Measurements from ENCODE around the gene SLC38A3. TPM values are rescaled to one million over a fixed set of nuclear protein-coding genes. Genes with fewer than 3 reads are reported as not detected.

SLC38A3 gene
- total RNA-seq, 4 donors from 2014 or later, result 0.11 to 0.39 TPM; not detected in 2

- peaks cover 8 to 33% (median 26%) of the 10 kb centered on the region in 4 donors for H3K36me3 ChIP-seq
- H3K4me3 ChIP-seq, result no peak overlapping the region
- 92% methylated on average over 3 of the region's 21 CpGs for WGBS
- H3K27ac ChIP-seq (replicated peaks in 1 of 4), result peak overlapping the region in 2 of 4 donors; percentile 34 to 43
- no peak for DNase-seq (ENCODE audit: extremely low spot score)
- no peaks in the 10 kb centered on the region for H3K27me3 ChIP-seq
- H3K9me3 ChIP-seq, result no peaks in the 10 kb centered on the region
- H3K4me1 ChIP-seq, result peaks cover 43 to 58% (median 54%) of the 10 kb centered on the region in 4 donors
- no peak for TF ChIP-seq CTCF (IDR thresholded peaks at IDR 0.05)
- TF ChIP-seq EP300 (IDR thresholded peaks at IDR 0.05), result no peak
- TF ChIP-seq POLR2AphosphoS5 (IDR thresholded peaks at IDR 0.05), result no peak
- TF ChIP-seq POLR2A (IDR thresholded peaks at IDR 0.05; ENCODE audit: low read depth), result no peak
- intact Hi-C loops (cut with DNase I), result loop anchor here (5.0 kb wide), 1 partner anchor 49 kb away; no protein-coding TSS in a partner anchor
Observed at GRCh38 chr3:50171540-50172301, 33.4 kb upstream of the SLC38A3 start.

- H3K27me3 ChIP-seq, result no peaks in the 10 kb centered on the region
- DNase-seq (ENCODE audit: extremely low spot score), result no peak
- H3K9me3 ChIP-seq, result no peaks in the 10 kb centered on the region
- intact Hi-C loops (cut with DNase I), result loop anchor here (5.0 kb wide), 1 partner anchor 50 kb away; no protein-coding TSS in a partner anchor
- TF ChIP-seq EP300 (IDR thresholded peaks at IDR 0.05) (no peak), POLR2A (IDR thresholded peaks at IDR 0.05; ENCODE audit: low read depth) (no peak), CTCF (IDR thresholded peaks at IDR 0.05) (no peak), POLR2AphosphoS5 (IDR thresholded peaks at IDR 0.05) (no peak)
- H3K4me1 ChIP-seq, result peaks cover 33 to 48% (median 44%) of the 10 kb centered on the region in 4 donors
- peaks cover 8 to 43% (median 26%) of the 10 kb centered on the region in 4 donors for H3K36me3 ChIP-seq
- H3K4me3 ChIP-seq, result no peak overlapping the region
- WGBS, result no CpG with 5 or more reads among the region's 8 CpGs
- H3K27ac ChIP-seq (replicated peaks in 1 of 4), result no peak overlapping the region
Observed at GRCh38 chr3:50172626-50173220, 32.3 kb upstream of the SLC38A3 start.

GRCh38 chr3:50173685-50174516 is 31.2 kb upstream of the SLC38A3 start:
- DNase-seq (ENCODE audit: extremely low spot score), result no peak
- Histone ChIP-seq H3K36me3 (peaks cover 8 to 46% (median 26%) of the 10 kb centered on the region in 4 donors), H3K9me3 (no peaks in the 10 kb centered on the region), H3K4me3 (no peak overlapping the region), H3K27me3 (no peaks in the 10 kb centered on the region), H3K4me1 (peaks cover 21 to 36% (median 35%) of the 10 kb centered on the region in 4 donors), H3K27ac (replicated peaks in 1 of 4) (no peak overlapping the region)
- 86% methylated on average over 19 of the region's 29 CpGs for WGBS
- TF ChIP-seq POLR2A (IDR thresholded peaks at IDR 0.05; ENCODE audit: low read depth), result no peak
- no peak for TF ChIP-seq POLR2AphosphoS5 (IDR thresholded peaks at IDR 0.05)
- TF ChIP-seq CTCF (IDR thresholded peaks at IDR 0.05), result no peak
- no peak for TF ChIP-seq EP300 (IDR thresholded peaks at IDR 0.05)
- intact Hi-C loops (cut with DNase I), result loop anchor here (5.0 kb wide), 1 partner anchor 52 kb away; no protein-coding TSS in a partner anchor

GRCh38 chr3:50174517-50174895 is 30.6 kb upstream of the SLC38A3 start:
- Histone ChIP-seq H3K4me1 (peaks cover 15 to 30% (median 29%) of the 10 kb centered on the region in 4 donors), H3K4me3 (no peak overlapping the region), H3K27me3 (no peaks in the 10 kb centered on the region), H3K9me3 (no peaks in the 10 kb centered on the region), H3K27ac (replicated peaks in 1 of 4) (no peak overlapping the region), H3K36me3 (peaks cover 8 to 52% (median 26%) of the 10 kb centered on the region in 4 donors)
- no peak for TF ChIP-seq POLR2A (IDR thresholded peaks at IDR 0.05; ENCODE audit: low read depth)
- TF ChIP-seq POLR2AphosphoS5 (IDR thresholded peaks at IDR 0.05), result no peak
- no peak for TF ChIP-seq CTCF (IDR thresholded peaks at IDR 0.05)
- TF ChIP-seq EP300 (IDR thresholded peaks at IDR 0.05), result no peak
- 98% methylated on average over 7 of the region's 7 CpGs for WGBS
- intact Hi-C loops (cut with DNase I), result loop anchor here (5.0 kb wide), 1 partner anchor 52 kb away; no protein-coding TSS in a partner anchor
- no peak for DNase-seq (ENCODE audit: extremely low spot score)
